AG04450 (cell line): ENCODE measurements around the gene C2CD2. TPM values are rescaled to one million over a fixed set of nuclear protein-coding genes. Genes with fewer than 3 reads are reported as not detected.

ENCODE experiments used
- CTCF ChIA-PET: fragments of 300-600, 350-600 bp; formaldehyde crosslinking; extraction: SDS; loops from one replicate; lab custom pipeline; 2022; ENCODE audit warnings: antibody characterized with exemption, inconsistent platforms; lab: Charles Lee
- POLR2A ChIA-PET: fragments of 350-600 bp; formaldehyde crosslinking; extraction: SDS; loops from one replicate; lab custom pipeline; 2021; ENCODE audit warnings: antibody characterized with exemption, inconsistent platforms; lab: Yijun Ruan, JAX
- DNase-seq: peaks from one replicate; pipeline ENCODE4 v3.0.0-alpha.2; 2011; ENCODE audit warnings: low read depth, low spot score
- H3K27ac ChIP-seq: one replicate; pipeline ENCODE4 v1.5.1; 2012; ENCODE audit warnings: low read depth, low read length, control low read depth
- H3K27me3 ChIP-seq: one replicate; pipeline ENCODE4 v1.6.0; 2012; ENCODE audit warnings: low read length; ENCODE audit not compliant: control insufficient read depth, insufficient read depth
- H3K4me3 ChIP-seq: 2 replicates; pipeline ENCODE4 v1.5.1; 2011; ENCODE audit warnings: mild to moderate bottlenecking, low read depth, low read length, control low read depth
- H3K9me3 ChIP-seq: 2 replicates; pipeline ENCODE4 v1.5.1; 2012; ENCODE audit warnings: low read length; ENCODE audit not compliant: control insufficient read depth, insufficient read depth
- polyA plus RNA-seq: library from polyadenylated mRNA; depleted of rRNA; stranded (reverse); fragments of >200 nt; gene quantifications from 2 replicates; pipeline ENCODE4 v1.2.3, GENCODE V29; 2011
- TF ChIP-seq, protein P1 (sequence below): IDR thresholded peaks from 2 replicates; pipeline ENCODE4 v1.5.1; 2011; ENCODE audit warnings: low read depth, low read length, control low read depth, inconsistent platforms

Gene C2CD2
- polyA plus RNA-seq, 1 experiment = 25.4 TPM

DNA sequence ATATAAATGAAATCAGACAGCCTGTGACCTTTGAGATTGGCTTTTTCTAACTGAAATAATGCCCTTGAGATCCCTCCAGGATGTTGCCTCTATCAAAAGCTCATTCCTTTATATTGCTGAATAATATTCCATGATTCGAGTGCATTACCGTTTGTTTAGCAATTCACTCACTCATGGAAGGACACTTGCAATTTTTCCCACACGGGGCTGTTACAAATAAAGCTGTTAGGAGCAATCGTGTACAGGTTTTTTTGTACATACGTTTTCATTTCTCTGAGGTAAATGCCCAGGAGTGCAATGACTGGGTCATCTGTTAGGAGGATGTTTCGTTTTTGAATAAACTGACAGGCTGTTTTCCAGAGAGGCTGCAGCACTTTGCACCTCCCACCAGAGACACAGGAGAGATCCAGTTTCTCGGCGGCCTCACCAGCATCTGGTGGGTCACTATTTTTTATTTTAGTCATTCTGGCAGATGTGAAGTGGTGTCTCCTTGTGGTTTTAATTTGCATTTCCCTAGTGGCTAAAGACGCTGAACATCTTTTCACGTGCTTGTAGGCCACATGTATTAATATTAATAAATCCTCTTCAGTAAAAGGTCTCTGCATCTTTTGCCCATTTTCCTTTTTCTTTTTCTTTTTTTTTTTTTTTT lies 85.6 kb downstream of the C2CD2 start:
- Histone ChIP-seq H3K27ac (no peak overlapping the region), H3K27me3 (no peaks in the 10 kb centered on the region), H3K9me3 (no peaks in the 10 kb centered on the region), H3K4me3 (no peak overlapping the region)
- ChIA-PET POLR2A (interaction anchor here (0.6 kb wide), 1 partner anchor 51 kb away, joined by 4 read pairs; no protein-coding TSS in a partner anchor), CTCF (interaction anchor here (0.7 kb wide), 1 partner anchor 16 kb away, joined by 3 read pairs; no protein-coding TSS in a partner anchor)
- TF ChIP-seq, protein P1, sequence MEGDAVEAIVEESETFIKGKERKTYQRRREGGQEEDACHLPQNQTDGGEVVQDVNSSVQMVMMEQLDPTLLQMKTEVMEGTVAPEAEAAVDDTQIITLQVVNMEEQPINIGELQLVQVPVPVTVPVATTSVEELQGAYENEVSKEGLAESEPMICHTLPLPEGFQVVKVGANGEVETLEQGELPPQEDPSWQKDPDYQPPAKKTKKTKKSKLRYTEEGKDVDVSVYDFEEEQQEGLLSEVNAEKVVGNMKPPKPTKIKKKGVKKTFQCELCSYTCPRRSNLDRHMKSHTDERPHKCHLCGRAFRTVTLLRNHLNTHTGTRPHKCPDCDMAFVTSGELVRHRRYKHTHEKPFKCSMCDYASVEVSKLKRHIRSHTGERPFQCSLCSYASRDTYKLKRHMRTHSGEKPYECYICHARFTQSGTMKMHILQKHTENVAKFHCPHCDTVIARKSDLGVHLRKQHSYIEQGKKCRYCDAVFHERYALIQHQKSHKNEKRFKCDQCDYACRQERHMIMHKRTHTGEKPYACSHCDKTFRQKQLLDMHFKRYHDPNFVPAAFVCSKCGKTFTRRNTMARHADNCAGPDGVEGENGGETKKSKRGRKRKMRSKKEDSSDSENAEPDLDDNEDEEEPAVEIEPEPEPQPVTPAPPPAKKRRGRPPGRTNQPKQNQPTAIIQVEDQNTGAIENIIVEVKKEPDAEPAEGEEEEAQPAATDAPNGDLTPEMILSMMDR = no peak
- DNase-seq = no peak

DNA sequence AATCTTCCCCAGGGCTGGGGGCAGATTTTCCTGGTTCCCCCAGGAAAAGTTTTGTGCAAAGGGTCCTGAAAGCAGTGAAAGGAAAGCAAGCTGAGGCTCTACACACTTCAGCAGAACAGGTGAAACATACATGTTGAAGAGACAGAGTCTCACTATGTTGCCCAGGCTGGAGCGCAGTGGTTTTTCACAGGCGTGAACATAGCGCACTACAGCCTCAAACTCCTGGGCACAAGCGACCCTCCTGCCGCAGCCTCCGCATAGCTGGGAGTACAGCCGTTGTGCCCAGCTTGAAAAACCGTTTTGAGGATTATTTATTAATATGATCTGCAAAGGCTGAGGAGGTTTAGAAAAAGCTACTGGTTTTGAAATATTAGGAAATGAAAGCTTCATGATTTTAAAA lies 86.5 kb downstream of the C2CD2 start:
- TF ChIP-seq, protein P1 = no peak
- DNase-seq = no peak
- Histone ChIP-seq H3K9me3 (no peaks in the 10 kb centered on the region), H3K27ac (no peak overlapping the region), H3K4me3 (no peak overlapping the region), H3K27me3 (no peaks in the 10 kb centered on the region)
- ChIA-PET POLR2A (no interaction called here), CTCF (interaction anchor here (1.8 kb wide), 1 partner anchor 50 kb away, joined by 5 read pairs; no protein-coding TSS in a partner anchor)

DNA sequence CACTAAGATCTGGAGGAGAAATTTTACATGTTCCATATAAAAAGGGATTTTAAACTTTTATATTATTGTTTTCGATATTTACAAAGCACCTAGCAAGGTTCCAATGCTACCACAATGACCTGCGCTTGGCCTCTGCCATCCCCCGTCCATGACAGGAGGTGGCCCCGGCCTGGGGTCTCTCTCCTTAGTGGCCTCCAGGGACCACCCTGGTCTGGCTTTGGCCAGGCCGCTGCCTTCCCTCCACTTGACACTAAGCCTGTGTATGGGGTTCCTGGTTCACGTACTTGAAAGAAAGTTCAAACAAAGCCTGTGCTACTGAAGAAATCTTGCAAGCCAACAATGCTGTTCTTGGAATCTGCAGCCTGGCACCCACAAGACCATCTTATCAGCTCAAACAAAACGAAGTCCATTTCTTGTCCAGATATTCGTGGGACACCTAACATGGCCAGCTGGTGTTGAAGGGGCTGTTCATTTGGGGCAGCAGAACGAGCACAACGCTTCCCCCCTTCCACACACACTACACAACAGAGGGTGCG lies 87.5 kb downstream of the C2CD2 start:
- TF ChIP-seq, protein P1 = no peak
- H3K4me3 ChIP-seq = no peak overlapping the region
- ChIA-PET POLR2A (no interaction called here), CTCF (interaction anchor here (1.8 kb wide), 1 partner anchor 49 kb away, joined by 5 read pairs; no protein-coding TSS in a partner anchor)
- H3K9me3 ChIP-seq = no peaks in the 10 kb centered on the region; the same call in 1 of the 2 replicates
- no peaks in the 10 kb centered on the region for H3K27me3 ChIP-seq
- no peak for DNase-seq
- no peak overlapping the region for H3K27ac ChIP-seq

DNA sequence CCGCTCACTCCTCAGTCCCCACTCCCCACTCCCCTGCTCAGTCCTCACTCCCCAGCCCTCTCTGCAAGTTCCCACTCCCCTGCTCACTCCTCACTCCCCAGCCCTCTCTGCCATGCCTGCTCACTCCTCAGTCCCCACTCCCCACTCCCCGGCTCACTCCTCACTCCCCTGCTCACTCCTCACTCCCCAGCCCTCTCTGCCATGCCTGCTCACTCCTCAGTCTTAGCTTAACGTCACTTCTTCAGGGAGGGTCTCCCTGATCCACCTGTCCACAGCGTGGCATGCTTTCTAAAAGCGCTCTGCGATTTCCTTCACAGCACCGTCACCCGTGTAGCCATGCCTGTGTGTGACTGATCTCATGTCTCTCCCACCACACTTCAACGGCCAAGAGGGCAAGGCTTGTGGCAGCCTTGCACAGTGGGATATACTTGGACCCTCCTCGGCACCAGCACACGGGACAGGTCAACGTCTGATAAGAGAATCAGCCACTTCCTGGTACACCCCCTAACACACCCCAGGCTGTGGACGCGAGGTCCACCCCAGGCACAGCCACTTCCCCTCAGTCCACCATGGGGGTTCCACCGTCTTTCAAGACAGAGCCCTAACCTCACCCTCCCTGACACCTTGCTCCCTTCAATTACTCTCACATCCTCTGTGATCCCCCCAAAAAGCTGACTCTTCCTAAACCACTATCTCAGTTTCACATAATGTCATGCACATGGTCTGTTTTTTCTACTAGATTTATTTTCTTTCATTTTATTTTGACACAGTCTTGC lies 88.6 kb downstream of the C2CD2 start:
- H3K27me3 ChIP-seq = no peaks in the 10 kb centered on the region
- H3K27ac ChIP-seq = no peak overlapping the region
- H3K4me3 ChIP-seq = no peak overlapping the region
- TF ChIP-seq, protein P1 = no peak
- ChIA-PET CTCF (no interaction called here), POLR2A (no interaction called here)
- DNase-seq = no peak
- no peaks in the 10 kb centered on the region; the same call in 1 of the 2 replicates for H3K9me3 ChIP-seq
